H1 (cell line): ENCODE data around the gene TMEM235. TPM values are rescaled to one million over a fixed set of nuclear protein-coding genes. Genes with fewer than 3 reads are reported as not detected.

Experiments used
- CTCF ChIA-PET: fragments of 300-600 bp; sonication (Branson Sonifier 250); formaldehyde crosslinking; loops from one replicate; lab custom pipeline; 2021; ENCODE audit not compliant: partially characterized antibody; lab: Charles Lee
- POLR2A ChIA-PET: fragments of 300-600 bp; sonication (Branson Sonifier 250); formaldehyde crosslinking; loops from one replicate; lab custom pipeline; 2021; ENCODE audit warnings: inconsistent platforms; ENCODE audit not compliant: partially characterized antibody; lab: Charles Lee
- DNase-seq, 2 experiments: peaks; one replicate each; pipeline versions ENCODE4 v3.0.0 to v3.0.0-alpha.2; 2010 to 2022; ENCODE audit warnings: low spot score in 2 of 2, low read depth in 1 of 2, mixed read lengths in 1 of 2
- FAIRE-seq: peaks from 2 replicates; lab custom pipeline; 2011; peaks lifted over from hg19 to GRCh38; lab: Jason Lieb, UNC
- H2AFZ ChIP-seq: 2 replicates; pipeline ENCODE4 v1.8.1; 2012; ENCODE audit warnings: low read length, inconsistent platforms
- H2AK5ac ChIP-seq: 2 replicates; pipeline ENCODE4 v1.6.1; 2013; ENCODE audit warnings: low read depth, low read length
- H2BK120ac ChIP-seq: replicated peaks from 2 replicates; pipeline ENCODE3; 2013; ENCODE audit warnings: low read depth, low read length, inconsistent platforms
- H2BK12ac ChIP-seq: 2 replicates; pipeline ENCODE4 v1.6.1; 2013; ENCODE audit warnings: low read depth, low read length
- H2BK15ac ChIP-seq: 2 replicates; pipeline ENCODE4 v1.6.1; 2013; ENCODE audit warnings: low read length
- H2BK20ac ChIP-seq: 2 replicates; pipeline ENCODE4 v1.6.1; 2013; ENCODE audit warnings: low read length
- H2BK5ac ChIP-seq: 2 replicates; pipeline ENCODE4 v1.6.1; 2013; ENCODE audit warnings: low read depth, low read length
- H3K14ac ChIP-seq: 2 replicates; pipeline ENCODE4 v1.6.1; 2013; ENCODE audit warnings: inconsistent platforms; ENCODE audit not compliant: insufficient read length
- H3K18ac ChIP-seq: 2 replicates; pipeline ENCODE4 v1.6.1; 2013; ENCODE audit warnings: low read length; ENCODE audit errors: extremely low read depth
- H3K23ac ChIP-seq: 2 replicates; pipeline ENCODE4 v1.6.1; 2013; ENCODE audit warnings: inconsistent platforms; ENCODE audit not compliant: insufficient read length
- H3K23me2 ChIP-seq: 2 replicates; pipeline ENCODE4 v1.6.1; 2013; ENCODE audit warnings: low read depth, low read length
- H3K27ac ChIP-seq: 2 replicates; pipeline ENCODE4 v1.6.1; 2011; ENCODE audit warnings: low read depth, low read length, inconsistent platforms
- H3K27me3 ChIP-seq, 4 experiments: replicated peaks in 1 of 4; 1 replicate in 1 of 4; 2 replicates in 3 of 4; pipeline versions ENCODE4 v1.6.1 to v1.8.1; 2011 to 2013; ENCODE audit warnings: low read length in 3 of 4, mild to moderate bottlenecking in 3 of 4, inconsistent platforms in 2 of 4, mixed read lengths in 2 of 4, moderate library complexity in 1 of 4; ENCODE audit not compliant: control insufficient read depth in 3 of 4, insufficient read depth in 3 of 4; ENCODE audit errors: extremely low read depth in 1 of 4
- H3K36me3 ChIP-seq, 4 experiments: 2 replicates each; pipeline versions ENCODE4 v1.6.1 to v1.8.1; 2011 to 2013; ENCODE audit warnings: mild to moderate bottlenecking in 4 of 4, low read length in 3 of 4, moderate library complexity in 2 of 4, control low read depth in 1 of 4, inconsistent platforms in 1 of 4; ENCODE audit not compliant: insufficient read depth in 4 of 4, control insufficient read depth in 2 of 4
- H3K4ac ChIP-seq: replicated peaks from 2 replicates; pipeline ENCODE3; 2013; ENCODE audit warnings: low read length, low read depth, mixed read lengths, inconsistent platforms; ENCODE audit not compliant: insufficient read length
- H3K4me1 ChIP-seq, 4 experiments: replicated peaks in 1 of 4; 1 replicate in 1 of 4; 2 replicates in 3 of 4; pipeline versions ENCODE4 v1.6.1 to v1.8.1; 2011 to 2013; ENCODE audit warnings: low read length in 3 of 4, inconsistent platforms in 2 of 4, mixed read lengths in 1 of 4; ENCODE audit not compliant: insufficient read depth in 4 of 4, control insufficient read depth in 3 of 4
- H3K4me2 ChIP-seq, 2 experiments: 2 replicates each; pipeline versions ENCODE4 v1.6.1 to v1.8.1; 2011 to 2013; ENCODE audit warnings: low read depth in 2 of 2, low read length in 2 of 2, control low read depth in 1 of 2, inconsistent platforms in 1 of 2, mild to moderate bottlenecking in 1 of 2; ENCODE audit not compliant: insufficient read depth in 1 of 2
- H3K4me3 ChIP-seq, 4 experiments: fragments of 200-600, 300-600 bp in 1 of 4; sonication (generic), shearing (Covaris generic), sonication (Bioruptor Twin) in 1 of 4; 2 replicates each; pipeline versions ENCODE4 v1.5.1 to v1.8.1; 2011 to 2016; ENCODE audit warnings: low read length in 4 of 4, low read depth in 3 of 4, control low read depth in 2 of 4, inconsistent platforms in 2 of 4, mild to moderate bottlenecking in 2 of 4, mixed read lengths in 1 of 4, moderate library complexity in 1 of 4; ENCODE audit not compliant: insufficient read depth in 2 of 4; ENCODE audit errors: extremely low read depth in 1 of 4
- H3K56ac ChIP-seq: replicated peaks from 2 replicates; pipeline ENCODE3; 2013; ENCODE audit warnings: low read depth, mild to moderate bottlenecking, mixed read lengths, low read length, inconsistent platforms; ENCODE audit not compliant: insufficient read length
- H3K79me1 ChIP-seq: 2 replicates; pipeline ENCODE4 v1.6.1; 2013; ENCODE audit warnings: low read depth, low read length, control low read depth
- H3K79me2 ChIP-seq, 2 experiments: 2 replicates each; pipeline versions ENCODE4 v1.6.1 to v1.8.1; 2012 to 2013; ENCODE audit warnings: low read length in 2 of 2, mild to moderate bottlenecking in 2 of 2, inconsistent platforms in 1 of 2; ENCODE audit not compliant: insufficient read depth in 2 of 2, control insufficient read depth in 1 of 2
- H3K9ac ChIP-seq, 4 experiments: replicated peaks in 1 of 4; 1 replicate in 1 of 4; 2 replicates in 3 of 4; pipeline versions ENCODE4 v1.6.1 to v1.8.1; 2011 to 2013; ENCODE audit warnings: low read depth in 3 of 4, low read length in 3 of 4, control low read depth in 2 of 4, mild to moderate bottlenecking in 2 of 4, moderate library complexity in 2 of 4, inconsistent platforms in 1 of 4; ENCODE audit errors: extremely low read depth in 1 of 4
- H3K9me3 ChIP-seq, 2 experiments: 2 replicates each; pipeline versions ENCODE4 v1.6.1 to v1.8.1; 2012 to 2013; ENCODE audit warnings: mild to moderate bottlenecking in 2 of 2, moderate library complexity in 2 of 2, control low read depth in 1 of 2, inconsistent platforms in 1 of 2, low read depth in 1 of 2, low read length in 1 of 2, mixed read lengths in 1 of 2; ENCODE audit not compliant: insufficient read depth in 2 of 2
- H4K20me1 ChIP-seq, 2 experiments: replicated peaks in 1 of 2; 2 replicates each; pipeline versions ENCODE3 to v1.8.1; 2011 to 2013; ENCODE audit warnings: inconsistent platforms in 2 of 2, low read length in 2 of 2, mild to moderate bottlenecking in 1 of 2; ENCODE audit not compliant: insufficient read depth in 2 of 2, control insufficient read depth in 1 of 2
- H4K5ac ChIP-seq: 2 replicates; pipeline ENCODE4 v1.6.1; 2013; ENCODE audit warnings: low read length, low read depth, mixed read lengths, inconsistent platforms; ENCODE audit not compliant: insufficient read length
- H4K8ac ChIP-seq: 2 replicates; pipeline ENCODE4 v1.8.0; 2013; ENCODE audit warnings: mild to moderate bottlenecking, moderate library complexity, low read length, inconsistent platforms; ENCODE audit not compliant: insufficient read depth; ENCODE audit errors: extremely low read depth
- H4K91ac ChIP-seq: replicated peaks from 2 replicates; pipeline ENCODE3; 2013; ENCODE audit warnings: low read length, mixed read lengths, inconsistent platforms; ENCODE audit not compliant: insufficient read length
- BCL11A ChIP-seq, 2 experiments: IDR thresholded peaks; one replicate each; pipeline ENCODE4 v1.6.1; 2011; ENCODE audit warnings: low read depth in 2 of 2, low read length in 2 of 2, mild to moderate bottlenecking in 2 of 2
- GABPA ChIP-seq: IDR thresholded peaks from 2 replicates; pipeline ENCODE4 v1.6.1; 2011; ENCODE audit warnings: mild to moderate bottlenecking, low read length, moderate library complexity, borderline replicate concordance; ENCODE audit not compliant: insufficient read depth
- KDM1A ChIP-seq: fragments of 200-600, 300-600 bp; sonication (generic); IDR thresholded peaks from 2 replicates; pipeline ENCODE4 v1.7.1; 2016; ENCODE audit warnings: mild to moderate bottlenecking, low read length, borderline replicate concordance
- RAD21 ChIP-seq, 2 experiments: IDR thresholded peaks in 1 of 2; conservative IDR thresholded peaks in 1 of 2; 2 replicates each; pipeline ENCODE4 v1.6.1; 2011; ENCODE audit warnings: low read depth in 2 of 2, low read length in 2 of 2, improper control_type of control experiment in 1 of 2, inconsistent platforms in 1 of 2, mild to moderate bottlenecking in 1 of 2, moderate library complexity in 1 of 2
- SP2 ChIP-seq: IDR thresholded peaks from 2 replicates; pipeline ENCODE4 v1.6.1; 2012; ENCODE audit warnings: mild to moderate bottlenecking, low read length, inconsistent platforms
- USF2 ChIP-seq: IDR thresholded peaks from 2 replicates; pipeline ENCODE4 v1.6.1; 2011; ENCODE audit warnings: low read length, improper control_type of control experiment
- WGBS, 2 experiments: shearing (Covaris generic) in 1 of 2; methylation state at CpG; one replicate each; pipeline versions ENCODE4 v1.1.6 to v1.1.7; 2013 to 2015; ENCODE audit warnings: low lambda C conversion rate in 2 of 2, mixed read lengths in 2 of 2, inconsistent platforms in 1 of 2, low coverage in 1 of 2, missing lambda C conversion rate in 1 of 2; ENCODE audit not compliant: insufficient replicate concordance in 2 of 2, insufficient coverage in 1 of 2, insufficient read length in 1 of 2; ENCODE audit errors: extremely low coverage in 1 of 2, missing lambda C conversion rate in 1 of 2; 5-methylcytosine and 5-hydroxymethylcytosine counted together
- polyA plus RNA-seq, 7 experiments: library from polyadenylated mRNA; depleted of rRNA in 3 of 7; stranded (reverse) in 5 of 7; unstranded in 2 of 7; fragments of >200 nt in 5 of 7; fragments of 200-250 nt in 2 of 7; gene quantifications; 1 replicate in 5 of 7; 2 replicates in 1 of 7; 4 replicates in 1 of 7; pipeline versions ENCODE4 v1.2.1 to v1.2.3, GENCODE V29; 2011 to 2013; ENCODE audit warnings: missing spikeins in 2 of 7, mixed read lengths in 2 of 7
- total RNA-seq: library from RNA; stranded (reverse); fragmentation: NEBNext Ultra II Directional; extraction: Animal tissue kit (Norgen Biotek cat#: 25700); gene quantifications from 2 replicates; pipeline ENCODE4 v1.2.1, GENCODE V29; 2021
- TF ChIP-seq, protein P1 (sequence below): IDR thresholded peaks from 2 replicates; pipeline ENCODE4 v1.6.1; 2012; ENCODE audit warnings: inconsistent platforms

The TMEM235 gene
- total and polyA plus RNA-seq, 2 of the 8 experiments (the other 6 are each of a cell fraction or from before 2014, with no cell fraction given), result 0.05 to 0.15 TPM

- Histone ChIP-seq H4K20me1 (peaks cover 0 to 2% of the 10 kb centered on the region in 2 experiments), H3K79me2 (no peaks in the 10 kb centered on the region), H3K18ac (no peak overlapping the region), H3K23me2 (peaks cover 5% of the 10 kb centered on the region; the same call in 1 of the 2 replicates), H2BK12ac (no peak overlapping the region), H2BK120ac (no peak overlapping the region), H3K14ac (no peak overlapping the region), H3K4ac (no peak overlapping the region), H3K79me1 (no peaks in the 10 kb centered on the region), H3K9me3 (no peaks in the 10 kb centered on the region), H3K4me3 (no peak overlapping the region), H4K5ac (no peak overlapping the region), H4K91ac (no peak overlapping the region), H2BK5ac (no peak overlapping the region), H3K9ac (no peak overlapping the region), H4K8ac (no peak overlapping the region), H3K36me3 (no peaks in the 10 kb centered on the region), H2AK5ac (no peak overlapping the region), H2BK15ac (0 out of 2 replicates have a peak overlapping the region, but pooled peaks have one; percentile 46), H3K27me3 (peaks cover 0 to 20% (median 18%) of the 10 kb centered on the region in 4 experiments; a peak in 6 of 7 replicates), H2BK20ac (no peak overlapping the region), H3K4me2 (no peak overlapping the region), H3K56ac (no peak overlapping the region), H3K23ac (no peak overlapping the region), H3K4me1 (peaks cover 0 to 12% (median 5%) of the 10 kb centered on the region in 4 experiments; a peak in 5 of 7 replicates), H2AFZ (no peak overlapping the region), H3K27ac (no peak overlapping the region)
- DNase-seq (no peak), FAIRE-seq (no peak)
- WGBS, 2 experiments, result 79% methylated on average over 7 of the region's 8 CpGs; no CpG with 5 or more reads in 1 of the 2 experiments
- POLR2A ChIA-PET, result interaction anchor here (2.4 to 2.5 kb wide), 2 partner anchors 15 to 49 kb away, joined by 8 to 11 read pairs; partner anchors contain the start of genes AFMID and TK1
- no peak for TF ChIP-seq GABPA
- TF ChIP-seq, protein P1, sequence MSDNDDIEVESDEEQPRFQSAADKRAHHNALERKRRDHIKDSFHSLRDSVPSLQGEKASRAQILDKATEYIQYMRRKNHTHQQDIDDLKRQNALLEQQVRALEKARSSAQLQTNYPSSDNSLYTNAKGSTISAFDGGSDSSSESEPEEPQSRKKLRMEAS, result no peak
- no peak for TF ChIP-seq USF2
- TF ChIP-seq BCL11A (IDR thresholded peaks at IDR 0.05; ENCODE audit: low read depth in 2 of 2, low read length in 2 of 2), result no peak
- no peak for TF ChIP-seq SP2
- no peak for TF ChIP-seq RAD21 (IDR thresholded peaks at IDR 0.05 in 1 of 2, conservative IDR thresholded peaks at IDR 0.05 in 1 of 2; ENCODE audit: low read depth in 2 of 2, low read length in 2 of 2)
- no peak for TF ChIP-seq KDM1A
- CTCF ChIA-PET, result interaction anchor here (0.6 to 5.9 kb wide), 4 partner anchors 11 to 20 kb away, joined by 3 to 53 read pairs (median 14); no protein-coding TSS in a partner anchor
Observed at GRCh38 chr17:78235885-78236284, 4.5 kb downstream of the TMEM235 start.
